GM11168 (cell line): ENCODE data around the gene FTO.
"Not testable (repeated sequence)": the region's sequence is repeated elsewhere in the genome, so short reads cannot be mapped to it uniquely, and the experiment has no call there.

Experiments used
- in situ Hi-C: fragments of 300-500 bp; cut with MboI; formaldehyde crosslinking; loops from one replicate; pipeline ENCODE4 v1.12.0; 2022; ENCODE audit warnings: low sequenced_read_pairs; ENCODE audit not compliant: unreplicated experiment

Gene FTO

GRCh38 chr16:54180421-54181359, 476.7 kb downstream of the FTO start:
- in situ Hi-C loops, result no loop called here

DNA sequence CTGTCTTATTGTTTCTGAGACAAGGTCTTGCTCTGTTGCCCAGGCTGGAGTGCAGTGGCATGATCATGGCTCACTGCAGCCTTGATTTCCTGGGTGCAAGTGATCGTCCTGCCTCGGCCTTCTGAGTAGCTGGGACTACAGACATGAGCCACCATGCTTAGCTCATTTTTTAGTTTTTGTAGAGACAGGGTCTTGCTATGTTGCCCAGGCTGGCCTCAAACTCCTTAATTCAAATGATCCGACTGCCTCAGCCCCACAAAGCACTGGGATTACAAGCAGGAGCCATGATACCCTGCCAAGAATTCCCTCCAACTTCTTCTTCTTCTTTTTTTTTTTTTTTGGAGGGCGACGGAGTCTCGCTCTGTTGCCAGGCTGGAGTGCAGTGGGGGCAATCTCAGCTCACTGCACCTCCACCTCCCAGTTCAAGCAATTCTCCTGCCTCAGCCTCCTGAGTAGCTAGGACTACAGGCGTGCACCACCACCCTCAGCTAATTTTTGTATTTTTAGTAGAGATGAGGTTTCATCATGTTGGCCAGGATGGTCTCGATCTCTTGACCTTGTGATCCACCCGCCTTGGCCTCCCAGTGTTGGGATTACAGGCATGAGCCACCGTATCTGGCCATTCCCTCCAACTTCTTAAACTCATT, 477.9 kb downstream of the FTO start:
- in situ Hi-C loops, result not testable (repeated sequence)

DNA sequence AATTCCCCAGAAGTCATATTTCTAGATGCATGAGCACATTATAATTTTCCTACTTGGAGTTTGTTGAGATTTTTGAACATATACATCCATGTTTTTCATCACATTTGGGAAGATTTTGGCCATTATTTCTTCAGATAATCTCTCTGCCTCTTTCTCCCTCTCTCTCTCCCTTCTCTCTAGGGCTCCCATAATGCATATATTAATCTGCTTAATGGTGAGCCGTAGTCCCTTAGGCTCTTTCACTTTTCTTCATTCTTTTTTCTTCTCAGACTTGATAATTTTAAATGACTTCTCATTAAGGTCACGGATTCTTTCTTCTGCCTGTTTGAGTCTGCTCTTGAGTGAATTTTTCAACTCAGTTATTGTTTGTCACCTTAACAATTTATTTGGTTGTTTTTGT, 481.1 kb downstream of the FTO start:
- in situ Hi-C loops, result no loop called here

GRCh38 chr16:54191163-54191562, 487.2 kb downstream of the FTO start:
- in situ Hi-C loops, result no loop called here

GRCh38 chr16:54191592-54191991, 487.6 kb downstream of the FTO start:
- in situ Hi-C loops, result no loop called here

- in situ Hi-C loops, result no loop called here
Observed at GRCh38 chr16:54193013-54193664, 489.2 kb downstream of the FTO start.

- in situ Hi-C loops, result no loop called here
Observed at GRCh38 chr16:54193665-54194333, 489.8 kb downstream of the FTO start.

- in situ Hi-C loops, result no loop called here
Observed at GRCh38 chr16:54194334-54194743, 490.4 kb downstream of the FTO start.

- in situ Hi-C loops, result no loop called here
Observed at GRCh38 chr16:54197758-54198157, 493.8 kb downstream of the FTO start.

- in situ Hi-C loops, result no loop called here
Observed at GRCh38 chr16:54199487-54200160, 495.7 kb downstream of the FTO start.

DNA sequence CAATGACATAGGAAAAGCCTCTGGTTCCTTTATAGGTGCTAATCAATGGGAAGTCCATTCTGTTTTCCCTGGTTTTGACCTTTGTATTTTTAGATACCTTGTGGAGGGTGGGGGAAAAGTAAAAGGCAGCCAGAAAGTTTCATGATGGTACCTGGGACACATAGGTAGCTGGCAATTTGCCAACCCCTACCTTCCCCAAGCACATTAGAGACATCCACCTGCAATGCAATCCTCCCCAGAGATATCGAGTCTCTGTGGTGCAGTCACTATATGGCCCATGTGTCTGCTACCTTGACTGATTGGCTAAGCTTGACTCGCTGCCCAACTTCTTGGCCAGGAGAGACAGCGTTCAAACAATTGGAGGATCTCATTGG, 496.2 kb downstream of the FTO start:
- in situ Hi-C loops, result no loop called here

DNA sequence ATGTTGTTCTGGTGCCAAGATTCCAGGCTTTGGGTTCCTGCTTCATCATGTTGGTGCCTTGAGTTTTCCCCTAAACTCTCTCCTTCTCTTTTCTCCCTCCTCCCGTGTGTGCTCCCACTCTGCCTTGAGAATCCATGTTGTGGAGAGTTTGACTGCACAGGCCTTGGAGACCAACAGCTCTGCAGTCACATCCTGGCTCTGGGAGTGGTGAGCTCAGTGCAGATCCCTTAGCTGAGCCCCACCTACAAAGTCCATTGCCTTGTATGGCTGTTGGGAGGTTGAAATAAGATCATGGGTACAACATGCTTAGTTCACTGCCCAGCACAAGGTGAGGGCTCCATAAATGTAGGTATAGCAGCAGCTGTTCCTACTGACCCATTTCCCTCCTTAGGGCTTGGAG, 496.8 kb downstream of the FTO start:
- in situ Hi-C loops, result no loop called here

GRCh38 chr16:54201200-54201599, 497.2 kb downstream of the FTO start:
- in situ Hi-C loops, result no loop called here
